ENCODE results near the gene ULK3. TPM values are rescaled to one million over a fixed set of nuclear protein-coding genes. Genes with fewer than 3 reads are reported as not detected.
A peak's percentile ranks its signal among the peaks of the same experiment; 100 is the strongest.
"Not testable (repeated sequence)": the region's sequence is repeated elsewhere in the genome, so short reads cannot be mapped to it uniquely, and the experiment has no call there.

The ULK3 gene, protein sequence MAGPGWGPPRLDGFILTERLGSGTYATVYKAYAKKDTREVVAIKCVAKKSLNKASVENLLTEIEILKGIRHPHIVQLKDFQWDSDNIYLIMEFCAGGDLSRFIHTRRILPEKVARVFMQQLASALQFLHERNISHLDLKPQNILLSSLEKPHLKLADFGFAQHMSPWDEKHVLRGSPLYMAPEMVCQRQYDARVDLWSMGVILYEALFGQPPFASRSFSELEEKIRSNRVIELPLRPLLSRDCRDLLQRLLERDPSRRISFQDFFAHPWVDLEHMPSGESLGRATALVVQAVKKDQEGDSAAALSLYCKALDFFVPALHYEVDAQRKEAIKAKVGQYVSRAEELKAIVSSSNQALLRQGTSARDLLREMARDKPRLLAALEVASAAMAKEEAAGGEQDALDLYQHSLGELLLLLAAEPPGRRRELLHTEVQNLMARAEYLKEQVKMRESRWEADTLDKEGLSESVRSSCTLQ
- 10 to 100 TPM; 26.0 to 48.4 (median 32.0) TPM for polyA plus RNA-seq

DNA sequence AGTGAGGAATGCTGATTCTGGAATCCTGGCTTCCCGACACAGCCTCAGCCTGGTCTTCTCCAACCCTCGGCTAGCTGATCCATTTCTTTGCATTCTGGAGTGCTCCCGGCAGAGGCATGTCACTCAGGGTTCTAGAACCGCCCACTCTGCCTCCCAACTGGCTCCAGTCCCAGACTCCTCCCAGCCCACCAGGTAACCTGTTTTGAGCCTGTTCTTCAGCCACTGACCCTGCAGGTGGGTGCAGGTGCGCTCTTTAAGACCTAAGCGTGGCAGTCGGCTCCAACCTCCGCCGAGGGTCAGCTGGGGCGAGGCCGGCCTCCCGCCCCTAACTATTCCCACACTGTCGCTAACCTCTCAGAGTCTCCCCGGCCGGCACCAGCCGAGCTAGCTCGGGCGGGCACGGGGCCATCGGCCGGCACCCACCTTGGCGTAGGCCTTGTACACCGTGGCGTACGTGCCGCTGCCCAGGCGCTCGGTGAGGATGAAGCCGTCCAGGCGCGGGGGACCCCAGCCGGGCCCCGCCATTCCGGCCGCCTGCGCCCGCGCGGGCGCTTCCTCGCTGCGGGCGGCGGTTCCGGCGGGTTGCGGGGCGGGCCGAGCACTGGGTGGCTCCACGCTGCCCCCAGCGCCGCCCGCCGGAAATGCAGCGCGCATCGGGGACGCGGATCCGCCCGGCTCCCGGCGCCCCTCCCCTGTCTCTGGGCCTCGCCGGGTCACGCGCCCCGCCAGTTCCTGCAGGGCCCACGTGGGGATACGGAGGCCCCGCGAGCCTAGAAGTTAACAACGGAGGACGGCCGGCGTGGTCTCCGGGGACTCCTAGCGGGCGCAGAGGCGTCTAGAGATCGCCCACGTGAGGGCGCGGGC is at the start of gene ULK3:
Gene ULK3, minus strand, starts transcription at position 576 of the 864 bp plus-strand sequence. Its CDS starts 51 bp downstream, at position 525.
- Mint-ChIP-seq H3K27ac (peak within 1 kb of the TSS; percentile 87 to 97 (median 94)), H3K9me3 (no peaks in the 10 kb centered on the region), H3K27me3 (ENCODE audit: low read depth in 3 of 3) (peaks cover 0 to 7% (median 7%) of the 10 kb centered on the region in 3 donors), H3K4me3 (peak within 1 kb of the TSS; percentile 85 to 94 (median 88)), H3K36me3 (peaks cover 4 to 12% (median 7%) of the 10 kb centered on the region in 3 donors), H3K4me1 (peaks cover 45 to 54% of the 10 kb centered on the region in 2 donors)
- peak; percentile 93 for DNase-seq

DNA sequence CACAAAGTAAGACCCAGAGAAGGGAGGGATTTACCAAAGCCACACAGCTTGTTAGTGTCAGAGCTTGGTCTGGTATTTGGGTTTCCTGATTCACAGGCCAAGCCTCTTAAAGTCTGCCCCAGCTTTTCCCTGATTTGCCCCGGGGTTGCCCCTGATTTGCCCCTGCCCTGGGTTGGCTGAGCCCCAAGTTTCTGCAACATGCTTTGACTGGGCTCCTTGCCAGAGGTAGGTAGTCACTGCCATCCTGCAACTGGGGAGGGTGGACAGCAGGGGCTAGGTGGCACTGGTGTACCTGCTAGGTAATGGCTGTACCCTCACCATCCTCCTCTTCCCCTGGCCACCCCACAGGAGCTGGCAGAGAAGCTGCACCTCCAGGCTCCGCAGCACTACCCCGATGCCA is 49.4 kb upstream of the ULK3 start:
- Mint-ChIP-seq H3K9me3 (no peaks in the 10 kb centered on the region), H3K27me3 (ENCODE audit: low read depth in 3 of 3) (peaks cover 2 to 7% (median 2%) of the 10 kb centered on the region in 3 donors), H3K4me3 (peak overlapping the region in 2 of 5 donors; percentile 29 to 47), H3K27ac (peak overlapping the region in 3 of 6 donors; percentile 16 to 92 (median 60)), H3K36me3 (no peaks in the 10 kb centered on the region), H3K4me1 (peaks cover 37 to 42% of the 10 kb centered on the region in 2 donors)
- no peak for DNase-seq

DNA sequence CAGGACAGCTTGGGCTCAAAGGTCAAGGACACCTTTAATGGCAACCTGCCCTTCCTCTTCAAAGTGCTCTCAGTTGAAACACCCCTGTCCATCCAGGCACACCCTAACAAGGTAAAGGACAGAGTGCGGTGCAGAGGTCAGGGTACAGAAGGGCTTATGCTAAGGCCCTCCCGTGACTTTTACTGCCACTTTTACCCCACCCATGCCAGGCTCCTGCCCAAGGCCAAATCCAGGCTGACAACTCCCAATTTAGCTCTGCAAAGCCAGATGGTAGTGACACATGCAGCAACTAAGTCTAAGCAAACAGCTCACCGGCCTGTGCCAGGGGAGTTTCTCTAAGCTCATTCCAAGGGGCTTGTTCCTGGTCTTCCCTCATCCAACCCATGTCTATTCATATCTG is 48.5 kb upstream of the ULK3 start:
- Mint-ChIP-seq H3K4me3 (peak overlapping the region in 4 of 5 donors; percentile 24 to 92 (median 38)), H3K27ac (peak overlapping the region in 2 of 6 donors; percentile 9 to 49), H3K4me1 (peaks cover 37 to 42% of the 10 kb centered on the region in 2 donors), H3K9me3 (no peaks in the 10 kb centered on the region), H3K27me3 (ENCODE audit: low read depth in 3 of 3) (peaks cover 2 to 7% (median 2%) of the 10 kb centered on the region in 3 donors), H3K36me3 (no peaks in the 10 kb centered on the region)
- DNase-seq, result no peak

DNA sequence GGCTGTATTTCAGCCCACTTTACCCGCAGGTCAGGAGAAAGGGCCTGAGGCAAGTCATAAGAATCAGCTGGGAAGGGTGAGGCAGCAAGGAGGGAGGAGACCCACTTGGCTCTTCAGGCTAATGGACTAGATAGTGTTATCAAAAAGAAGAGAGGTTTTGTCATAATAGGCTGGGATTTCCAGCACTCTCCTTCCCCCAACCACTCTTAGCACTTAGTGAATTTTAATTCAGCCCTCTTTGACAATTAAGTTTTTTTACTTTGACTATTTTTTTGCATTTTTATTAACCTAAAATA is 47.7 kb upstream of the ULK3 start:
- no peak for DNase-seq
- Mint-ChIP-seq H3K27me3 (ENCODE audit: low read depth in 3 of 3) (peaks cover 2 to 7% (median 2%) of the 10 kb centered on the region in 3 donors), H3K36me3 (no peaks in the 10 kb centered on the region), H3K9me3 (no peaks in the 10 kb centered on the region), H3K4me3 (peak overlapping the region; percentile 92 to 93 (median 93)), H3K4me1 (peaks cover 37 to 42% of the 10 kb centered on the region in 2 donors), H3K27ac (peak overlapping the region; percentile 53 to 95 (median 78))

DNA sequence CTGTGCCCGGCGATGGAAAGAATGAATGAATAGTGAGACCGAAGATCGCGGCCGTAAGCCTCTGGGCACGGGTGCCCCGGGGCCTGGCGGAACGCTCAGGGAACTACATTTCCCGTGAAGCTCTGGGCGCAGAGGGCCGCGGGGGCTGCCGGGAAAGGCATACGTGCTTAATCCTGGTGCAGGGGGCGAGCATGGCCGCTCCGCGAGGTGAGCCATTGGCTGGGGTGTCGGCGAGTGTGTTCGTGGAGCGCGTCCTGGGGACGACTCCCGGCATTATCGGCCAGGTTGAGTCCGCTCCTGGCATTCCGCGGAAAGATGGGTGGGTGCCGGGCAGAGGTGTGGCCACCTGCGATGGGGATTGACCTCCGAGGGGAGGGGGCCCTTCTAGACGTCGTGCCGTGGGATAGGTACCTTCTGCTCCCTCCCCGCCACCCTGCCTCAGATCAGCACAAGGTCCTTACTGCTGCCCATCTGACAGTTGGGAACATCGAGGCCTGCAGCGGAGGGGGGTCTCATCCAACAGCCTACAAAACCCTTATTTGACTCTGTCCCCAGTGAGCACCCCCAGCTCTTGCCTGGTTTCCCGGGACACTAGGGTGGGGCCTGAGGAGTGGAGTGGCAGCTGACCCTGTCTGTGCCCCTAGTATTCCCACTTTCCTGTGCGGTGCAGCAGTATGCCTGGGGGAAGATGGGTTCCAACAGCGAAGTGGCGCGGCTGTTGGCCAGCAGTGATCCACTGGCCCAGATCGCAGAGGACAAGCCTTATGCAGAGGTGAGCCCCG is 47.1 kb upstream of the ULK3 start, which contains the start of gene MPI:
Gene MPI, plus strand, starts transcription at position 160 of the 782 bp plus-strand sequence. Its CDS starts 32 bp downstream, at position 192.
- Mint-ChIP-seq H3K36me3 (no peaks in the 10 kb centered on the region), H3K27ac (peak within 1 kb of the TSS; percentile 72 to 95 (median 94)), H3K27me3 (ENCODE audit: low read depth in 3 of 3) (peaks cover 2 to 7% (median 2%) of the 10 kb centered on the region in 3 donors), H3K4me1 (peaks cover 37 to 42% of the 10 kb centered on the region in 2 donors), H3K9me3 (no peaks in the 10 kb centered on the region), H3K4me3 (peak within 1 kb of the TSS; percentile 92 to 93 (median 93))
- peak; percentile 75 to 78 (median 76) for DNase-seq

DNA sequence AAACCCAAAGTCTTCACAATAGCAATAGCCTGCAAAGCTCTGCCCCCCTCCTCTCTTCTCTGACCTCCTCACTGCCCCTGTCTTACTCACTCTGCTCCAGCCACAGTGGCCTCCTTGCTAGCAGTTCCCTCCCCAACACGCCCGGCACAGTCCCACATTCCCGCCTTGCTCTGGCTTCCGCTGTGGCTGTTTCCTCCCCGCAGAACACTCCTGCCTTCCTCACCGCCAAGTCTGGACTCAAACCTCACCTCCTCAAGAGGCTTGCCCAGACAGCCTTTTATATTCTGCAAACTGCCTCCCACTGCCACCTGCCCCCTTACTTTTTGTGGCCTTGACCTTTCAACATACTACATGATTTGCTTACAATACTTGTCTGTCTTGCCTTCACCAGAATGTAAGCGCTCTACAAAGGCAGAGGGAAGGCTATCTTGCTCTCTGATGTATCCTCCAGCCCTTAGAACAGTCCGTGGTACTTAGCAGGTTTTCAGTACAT is 46.5 kb upstream of the ULK3 start:
- no peaks in the 10 kb centered on the region for H3K36me3 Mint-ChIP-seq
- peaks cover 2 to 6% (median 2%) of the 10 kb centered on the region in 3 donors for H3K27me3 Mint-ChIP-seq (ENCODE audit: low read depth in 3 of 3)
- H3K4me3 Mint-ChIP-seq, result peak overlapping the region; percentile 92 to 93 (median 93)
- peaks cover 37 to 42% of the 10 kb centered on the region in 2 donors for H3K4me1 Mint-ChIP-seq
- no peaks in the 10 kb centered on the region for H3K9me3 Mint-ChIP-seq
- peak overlapping the region; percentile 72 to 95 (median 94) for H3K27ac Mint-ChIP-seq
- DNase-seq, result peak in 1 of 3 donors; percentile 10

DNA sequence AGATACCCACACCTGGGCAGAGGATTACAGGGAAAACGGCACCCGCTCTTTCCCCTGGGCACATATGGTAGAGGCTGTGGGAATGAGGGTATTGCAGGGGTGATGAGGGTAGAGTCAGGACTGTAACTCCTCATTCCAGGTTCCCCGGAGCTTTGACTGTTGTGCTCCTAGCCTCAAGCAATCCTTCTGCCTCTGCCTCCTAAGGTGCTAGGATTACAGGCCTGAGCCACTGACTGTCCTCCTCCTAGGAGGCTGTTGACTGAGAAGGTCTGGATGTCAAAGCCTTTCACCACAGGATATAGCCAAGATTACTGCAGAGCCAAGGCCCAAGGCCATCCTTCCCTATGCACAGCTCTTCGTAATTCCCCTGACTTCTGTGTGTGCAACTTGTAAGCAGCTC is 45.8 kb upstream of the ULK3 start:
- Mint-ChIP-seq H3K36me3 (no peaks in the 10 kb centered on the region), H3K4me1 (peaks cover 33 to 38% of the 10 kb centered on the region in 2 donors), H3K27ac (peak overlapping the region in 1 of 6 donors; percentile 94), H3K27me3 (ENCODE audit: low read depth in 3 of 3) (peaks cover under 1 to 3% (median under 1%) of the 10 kb centered on the region in 3 donors), H3K4me3 (no peak overlapping the region), H3K9me3 (no peaks in the 10 kb centered on the region)
- DNase-seq, result no peak

DNA sequence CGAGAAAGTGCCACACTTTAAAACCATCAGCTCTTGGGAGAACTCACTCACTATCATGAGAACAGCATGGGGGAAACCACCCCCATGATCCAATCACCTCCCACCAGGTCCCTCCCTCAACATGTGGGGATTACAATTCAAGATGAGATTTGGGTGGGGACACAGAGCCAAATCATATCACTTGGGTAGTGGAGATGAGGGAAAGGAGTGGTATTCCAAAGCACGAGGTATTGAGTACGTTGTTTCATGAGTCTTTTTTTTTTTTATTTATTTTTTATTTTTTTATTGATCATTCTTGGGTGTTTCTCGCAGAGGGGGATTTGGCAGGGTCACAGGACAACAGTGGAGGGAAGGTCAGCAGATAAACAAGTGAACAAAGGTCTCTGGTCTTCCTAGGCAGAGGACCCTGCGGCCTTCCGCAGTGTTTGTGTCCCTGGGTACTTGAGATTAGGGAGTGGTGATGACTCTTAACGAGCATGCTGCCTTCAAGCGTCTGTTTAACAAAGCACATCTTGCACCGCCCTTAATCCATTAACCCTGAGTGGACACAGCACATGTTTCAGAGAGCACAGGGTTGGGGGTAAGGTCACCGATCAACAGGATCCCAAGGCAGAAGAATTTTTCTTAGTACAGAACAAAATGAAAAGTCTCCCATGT is 44.7 kb upstream of the ULK3 start:
- H3K36me3 Mint-ChIP-seq; H3K27me3 Mint-ChIP-seq (ENCODE audit: low read depth in 3 of 3); H3K9me3 Mint-ChIP-seq; H3K4me3 Mint-ChIP-seq; DNase-seq; H3K27ac Mint-ChIP-seq: not testable (repeated sequence)
- H3K4me1 Mint-ChIP-seq, result peaks cover 23 to 27% of the 10 kb centered on the region in 2 donors

DNA sequence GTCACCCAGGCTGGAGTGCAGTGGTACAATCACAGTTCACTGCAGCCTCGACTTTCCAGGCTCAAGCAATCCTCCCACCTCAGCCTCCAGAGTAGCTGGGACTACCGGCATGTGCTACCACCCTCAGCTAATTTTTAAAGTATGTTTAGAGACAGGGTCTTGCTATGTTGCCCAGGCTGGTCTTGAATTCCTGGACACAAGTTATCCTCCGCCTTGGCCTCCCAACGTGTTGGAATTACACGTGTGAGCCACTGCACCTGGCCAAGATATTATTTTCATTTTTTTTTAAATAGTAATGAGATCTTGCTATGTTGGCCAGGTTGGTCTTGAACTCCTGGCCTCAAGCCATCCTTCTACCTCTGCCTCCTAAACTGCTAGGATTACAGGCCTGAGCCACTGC is 42.5 kb upstream of the ULK3 start:
- Mint-ChIP-seq H3K27me3 (ENCODE audit: low read depth in 3 of 3) (peaks cover 0 to 4% (median 0%) of the 10 kb centered on the region in 3 donors), H3K27ac (no peak overlapping the region), H3K4me1 (peaks cover 16% of the 10 kb centered on the region in 2 donors), H3K36me3 (no peaks in the 10 kb centered on the region), H3K9me3 (no peaks in the 10 kb centered on the region), H3K4me3 (no peak overlapping the region)
- no peak for DNase-seq

DNA sequence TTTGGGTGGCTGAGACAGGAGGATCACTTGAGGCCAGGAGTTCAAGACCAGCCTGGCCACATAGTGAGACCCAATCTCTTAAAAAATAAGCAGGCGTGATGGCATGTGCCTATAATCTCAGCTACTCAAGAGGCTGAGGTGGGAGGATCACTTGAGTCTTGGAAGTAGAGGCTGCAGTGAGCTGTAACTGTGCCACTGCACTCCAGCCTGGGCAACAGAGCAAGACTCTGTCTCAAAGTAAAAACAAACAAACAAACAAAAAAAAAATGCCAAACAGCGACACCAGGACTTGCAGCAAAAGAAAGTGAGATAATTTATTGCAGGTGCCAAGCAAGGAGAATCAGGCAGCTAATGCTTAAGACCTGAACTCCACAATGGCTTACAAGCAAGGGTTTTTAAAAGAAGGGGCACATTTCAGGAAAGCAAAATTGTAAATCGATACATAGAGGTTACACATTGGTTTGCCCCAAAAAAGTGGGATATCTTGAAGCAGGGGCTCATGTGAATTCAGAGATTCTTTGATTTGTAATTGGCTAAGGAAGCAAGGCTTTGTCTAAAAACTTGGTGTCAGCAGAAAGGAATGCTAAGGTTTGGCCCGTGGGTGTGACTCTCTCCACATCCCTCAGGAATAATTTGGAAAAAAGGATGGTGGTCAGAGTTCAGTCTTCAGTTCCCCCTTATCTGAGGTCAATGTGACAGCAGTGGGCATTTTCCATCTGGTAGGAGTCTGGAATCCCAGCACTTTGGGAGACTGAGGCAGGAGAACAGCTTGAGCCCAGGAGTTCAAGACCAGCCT is 41.7 kb upstream of the ULK3 start:
- no peak overlapping the region for H3K27ac Mint-ChIP-seq

DNA sequence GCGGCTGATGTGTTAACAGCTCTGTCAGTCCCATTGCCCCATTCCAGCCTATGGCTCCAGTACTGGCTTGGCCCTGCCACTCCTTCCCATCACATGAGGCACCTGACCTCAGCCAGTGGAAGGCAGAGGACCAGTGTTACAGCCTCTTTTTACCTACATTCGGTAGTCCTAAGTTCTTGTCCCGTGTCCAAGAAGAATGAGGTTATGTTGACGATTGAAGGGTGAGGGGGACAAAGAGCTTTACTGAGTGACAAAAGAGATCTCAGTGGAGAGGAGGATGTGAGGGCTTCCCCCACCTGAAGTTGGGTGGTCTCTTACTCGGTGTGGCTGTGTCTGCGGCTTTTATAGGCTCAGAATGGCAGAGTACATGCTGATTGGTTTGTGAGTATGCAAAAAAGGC is 39.6 kb upstream of the ULK3 start:
- H3K4me1 Mint-ChIP-seq, result no peaks in the 10 kb centered on the region
- DNase-seq, result no peak
- H3K36me3 Mint-ChIP-seq, result no peaks in the 10 kb centered on the region
- H3K9me3 Mint-ChIP-seq, result no peaks in the 10 kb centered on the region
- H3K27ac Mint-ChIP-seq, result no peak overlapping the region
- no peak overlapping the region for H3K4me3 Mint-ChIP-seq
- peaks cover 0 to 4% (median 0%) of the 10 kb centered on the region in 3 donors for H3K27me3 Mint-ChIP-seq (ENCODE audit: low read depth in 3 of 3)

More for the DNA sequence above, 41.7 kb upstream of the ULK3 start:
- H3K9me3 Mint-ChIP-seq, result no peaks in the 10 kb centered on the region
- H3K4me1 Mint-ChIP-seq, result peaks cover 7 to 8% of the 10 kb centered on the region in 2 donors
- peaks cover 0 to 4% (median 0%) of the 10 kb centered on the region in 3 donors for H3K27me3 Mint-ChIP-seq (ENCODE audit: low read depth in 3 of 3)
- DNase-seq, result no peak
- no peaks in the 10 kb centered on the region for H3K36me3 Mint-ChIP-seq
- H3K4me3 Mint-ChIP-seq, result no peak overlapping the region

DNA sequence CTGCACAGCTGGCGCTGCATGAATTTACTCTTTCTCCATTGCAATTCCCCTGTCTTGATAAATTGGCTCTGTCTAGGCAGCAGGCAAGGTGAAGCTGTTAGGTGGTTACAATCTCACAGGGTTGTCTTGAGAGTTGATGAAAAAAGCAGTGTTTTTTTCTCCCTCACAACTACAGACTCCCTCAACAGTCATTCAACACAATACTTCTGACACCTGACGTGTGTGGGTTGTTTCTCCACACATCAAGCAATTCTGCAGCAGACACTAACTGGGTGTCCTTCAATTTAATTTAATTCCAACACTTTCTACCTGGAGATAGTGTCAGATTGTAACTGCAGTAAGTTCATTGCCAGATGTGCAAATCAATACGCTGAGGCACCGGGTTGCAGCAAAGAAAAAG is 35.3 kb upstream of the ULK3 start:
- H3K4me1 Mint-ChIP-seq, result peaks cover 6 to 12% of the 10 kb centered on the region in 2 donors
- DNase-seq, result no peak
- H3K9me3 Mint-ChIP-seq, result no peaks in the 10 kb centered on the region
- H3K4me3 Mint-ChIP-seq, result no peak overlapping the region
- no peaks in the 10 kb centered on the region for H3K36me3 Mint-ChIP-seq
- H3K27ac Mint-ChIP-seq, result no peak overlapping the region
- peaks cover 1 to 9% (median 5%) of the 10 kb centered on the region in 3 donors for H3K27me3 Mint-ChIP-seq (ENCODE audit: low read depth in 3 of 3)
